ENCODE results near the gene DCP1A. TPM values are rescaled to one million over a fixed set of nuclear protein-coding genes. Genes with fewer than 3 reads are reported as not detected.

DCP1A gene
- total and polyA plus RNA-seq, 8 donors: 18.7 to 37.3 (median 32.9) TPM

GRCh38 chr3:53250881-53251605 is 96.3 kb downstream of the DCP1A start:
- Histone ChIP-seq H3K27ac (peak overlapping the region; percentile 88 to 96), H3K27me3 (no peaks in the 10 kb centered on the region), H3K9me3 (no peaks in the 10 kb centered on the region), H3K36me3 (no peaks in the 10 kb centered on the region), H3K4me3 (peak overlapping the region in 1 of 2 donors; percentile 99), H3K4me1 (peaks cover 45 to 86% of the 10 kb centered on the region in 2 donors)
- intact Hi-C loops (cut with DNase I): no loop called here
- no peak for ATAC-seq
- no peak for TF ChIP-seq CTCF (IDR thresholded peaks at IDR 0.05)
- DNase-seq: peak in 1 of 4 donors; percentile 58

- TF ChIP-seq CTCF (IDR thresholded peaks at IDR 0.05): no peak
- peak overlapping the region in 1 of 2 donors; percentile 2 for H3K4me3 ChIP-seq
- H3K9me3 ChIP-seq: no peaks in the 10 kb centered on the region
- H3K27me3 ChIP-seq: no peaks in the 10 kb centered on the region
- H3K4me1 ChIP-seq: peaks cover 45 to 91% of the 10 kb centered on the region in 2 donors
- DNase-seq (no peak), ATAC-seq (no peak)
- peaks cover 0 to 4% of the 10 kb centered on the region in 2 donors for H3K36me3 ChIP-seq
- intact Hi-C loops (cut with DNase I): no loop called here
- peak overlapping the region; percentile 88 to 96 for H3K27ac ChIP-seq
Measured at GRCh38 chr3:53250453-53250852, 96.9 kb downstream of the DCP1A start.

- no peak for TF ChIP-seq CTCF (IDR thresholded peaks at IDR 0.05)
- Histone ChIP-seq H3K4me3 (no peak overlapping the region), H3K9me3 (no peaks in the 10 kb centered on the region), H3K27ac (peak overlapping the region in 1 of 2 donors; percentile 96), H3K36me3 (peaks cover 0 to 13% of the 10 kb centered on the region in 2 donors), H3K4me1 (peaks cover 43 to 98% of the 10 kb centered on the region in 2 donors), H3K27me3 (no peaks in the 10 kb centered on the region)
- ATAC-seq (no peak), DNase-seq (no peak)
- intact Hi-C loops (cut with DNase I): no loop called here
Measured at GRCh38 chr3:53248161-53248560, 99.2 kb downstream of the DCP1A start.

- peak overlapping the region in 1 of 2 donors; percentile 96 for H3K27ac ChIP-seq
- no peak overlapping the region for H3K4me3 ChIP-seq
- intact Hi-C loops (cut with DNase I): no loop called here
- DNase-seq: no peak
- H3K27me3 ChIP-seq: no peaks in the 10 kb centered on the region
- H3K9me3 ChIP-seq: no peaks in the 10 kb centered on the region
- TF ChIP-seq CTCF (IDR thresholded peaks at IDR 0.05): no peak
- ATAC-seq: no peak
- H3K4me1 ChIP-seq: peaks cover 46 to 99% of the 10 kb centered on the region in 2 donors
- peaks cover 0 to 13% of the 10 kb centered on the region in 2 donors for H3K36me3 ChIP-seq
Measured at GRCh38 chr3:53247619-53248018, 99.7 kb downstream of the DCP1A start.

GRCh38 chr3:53244271-53244670 is 103.1 kb downstream of the DCP1A start:
- no peak for TF ChIP-seq CTCF (IDR thresholded peaks at IDR 0.05)
- no peaks in the 10 kb centered on the region for H3K9me3 ChIP-seq
- peaks cover 27 to 99% of the 10 kb centered on the region in 2 donors for H3K4me1 ChIP-seq
- H3K27me3 ChIP-seq: no peaks in the 10 kb centered on the region
- ATAC-seq (peak; percentile 41), DNase-seq (peak in 1 of 4 donors; percentile 68)
- no peak overlapping the region for H3K4me3 ChIP-seq
- H3K27ac ChIP-seq: peak overlapping the region; percentile 77 to 82
- intact Hi-C loops (cut with DNase I): no loop called here
- H3K36me3 ChIP-seq: peaks cover 0 to 43% of the 10 kb centered on the region in 2 donors

Measured in left lung (tissue), 10 donors.